SK-N-SH treated with all-trans-retinoic acid at 6 μM for 48 hours (cell line): ENCODE data around the gene MLANA.

Experiments used
- ATAC-seq: fragments of 200-7000 bp; cut with Tn5 transposase; 3 replicates; pipeline ENCODE4 v1.9.1; 2020; ENCODE audit warnings: mild to moderate bottlenecking, moderate library complexity
- ARNTL ChIP-seq: fragments of 450-650 bp; formaldehyde crosslinking; IDR thresholded peaks from 2 replicates; pipeline ENCODE4 v1.5.0; 2020; ENCODE audit warnings: low read depth, mild to moderate bottlenecking, moderate library complexity, borderline replicate concordance
- BACH2 ChIP-seq: fragments of 250-450 bp; sonication (Bioruptor Pico); IDR thresholded peaks from 2 replicates; pipeline ENCODE4 v1.9.0; 2021; ENCODE audit warnings: mild to moderate bottlenecking, borderline replicate concordance
- CREB5 ChIP-seq: fragments of 250-450 bp; sonication (Bioruptor Pico); IDR thresholded peaks from 2 replicates; pipeline ENCODE4 v1.5.1; 2020; ENCODE audit warnings: low read depth, mild to moderate bottlenecking, moderate library complexity
- CSDC2 ChIP-seq: fragments of 250-450 bp; sonication (Bioruptor Pico); IDR thresholded peaks from 2 replicates; pipeline ENCODE4 v1.5.0; 2020; ENCODE audit warnings: mild to moderate bottlenecking, moderate library complexity
- CSRNP3 ChIP-seq: fragments of 250-450 bp; sonication (Bioruptor Pico); IDR thresholded peaks from 2 replicates; pipeline ENCODE4 v1.5.1; 2021; ENCODE audit warnings: mild to moderate bottlenecking, moderate library complexity
- ESRRG ChIP-seq: fragments of 250-450 bp; sonication (Bioruptor Pico); IDR thresholded peaks from 2 replicates; pipeline ENCODE4 v1.6.1; 2021; ENCODE audit warnings: mild to moderate bottlenecking
- GLIS3 ChIP-seq: fragments of 250-450 bp; sonication (Bioruptor Pico); IDR thresholded peaks from 2 replicates; pipeline ENCODE4 v1.5.0; 2020; ENCODE audit warnings: mild to moderate bottlenecking, moderate library complexity
- ISL1 ChIP-seq: fragments of 250-450 bp; sonication (Bioruptor Pico); IDR thresholded peaks from 2 replicates; pipeline ENCODE4 v2.1.2; 2022; ENCODE audit warnings: mild to moderate bottlenecking, moderate library complexity
- OSR1 ChIP-seq: fragments of 250-450 bp; sonication (Bioruptor Pico); IDR thresholded peaks from 2 replicates; pipeline ENCODE4 v1.8.0; 2022; ENCODE audit warnings: moderate library complexity, mild to moderate bottlenecking, inconsistent platforms
- PATZ1 ChIP-seq: fragments of 250-450 bp; sonication (Bioruptor Pico); IDR thresholded peaks from 2 replicates; pipeline ENCODE4 v1.8.0; 2020; ENCODE audit warnings: mild to moderate bottlenecking, moderate library complexity, borderline replicate concordance
- POU6F1 ChIP-seq: fragments of 250-450 bp; sonication (Bioruptor Pico); IDR thresholded peaks from 2 replicates; pipeline ENCODE4 v1.8.0; 2021; ENCODE audit warnings: low read depth, mild to moderate bottlenecking, moderate library complexity, borderline replicate concordance
- PPARA ChIP-seq: fragments of 250-450 bp; sonication (Bioruptor Pico); IDR thresholded peaks from 2 replicates; pipeline ENCODE4 v1.5.0; 2020; ENCODE audit warnings: mild to moderate bottlenecking, borderline replicate concordance
- SNAI2 ChIP-seq: fragments of 250-450 bp; sonication (Bioruptor Pico); IDR thresholded peaks from 2 replicates; pipeline ENCODE4 v1.5.0; 2020; ENCODE audit warnings: mild to moderate bottlenecking, moderate library complexity
- TCF4 ChIP-seq: fragments of 250-450 bp; sonication (Bioruptor Pico); IDR thresholded peaks from 2 replicates; pipeline ENCODE4 v1.8.0; 2021; ENCODE audit warnings: mild to moderate bottlenecking, moderate library complexity, borderline replicate concordance
- TOX ChIP-seq: fragments of 250-450 bp; sonication (Bioruptor Pico); IDR thresholded peaks from 2 replicates; pipeline ENCODE4 v1.8.0; 2021; ENCODE audit warnings: mild to moderate bottlenecking, moderate library complexity, borderline replicate concordance
- TSHZ2 ChIP-seq: fragments of 250-450 bp; sonication (Bioruptor Pico); IDR thresholded peaks from 2 replicates; pipeline ENCODE4 v1.5.0; 2020; ENCODE audit warnings: mild to moderate bottlenecking, moderate library complexity
- ZC3H10 ChIP-seq: fragments of 250-450 bp; sonication (Bioruptor Pico); IDR thresholded peaks from 2 replicates; pipeline ENCODE4 v1.5.1; 2021; ENCODE audit warnings: mild to moderate bottlenecking, moderate library complexity
- ZFP3 ChIP-seq: fragments of 250-450 bp; sonication (Bioruptor Pico); IDR thresholded peaks from 2 replicates; pipeline ENCODE4 v1.5.0; 2020; ENCODE audit warnings: mild to moderate bottlenecking, moderate library complexity
- ZNF565 ChIP-seq: fragments of 450-650 bp; formaldehyde crosslinking; conservative IDR thresholded peaks from 2 replicates; pipeline ENCODE4 v1.5.0; 2020; ENCODE audit warnings: low read depth, mild to moderate bottlenecking, moderate library complexity
- ZNF8 ChIP-seq: fragments of 450-650 bp; formaldehyde crosslinking; IDR thresholded peaks from 2 replicates; pipeline ENCODE4 v1.5.0; 2020; ENCODE audit warnings: mild to moderate bottlenecking, moderate library complexity

Gene MLANA

GRCh38 chr9:5890641-5891040, at the start of gene MLANA:
TSS of gene MLANA (plus strand) at chr9:5890889. CDS start at chr9:5892475, 1,586 bp downstream.
- ATAC-seq: no peak
- TF ChIP-seq ZNF565 (CRISPR knock-in tag): no peak
- TF ChIP-seq TOX (CRISPR knock-in tag): no peak
- no peak for TF ChIP-seq GLIS3
- TF ChIP-seq PATZ1 (CRISPR knock-in tag): no peak
- TF ChIP-seq CSRNP3 (CRISPR knock-in tag): no peak
- no peak for TF ChIP-seq CREB5 (CRISPR knock-in tag)
- no peak for TF ChIP-seq CSDC2
- TF ChIP-seq TSHZ2 (CRISPR knock-in tag): no peak
- no peak for TF ChIP-seq ISL1 (CRISPR knock-in tag)
- no peak for TF ChIP-seq ZNF8 (CRISPR knock-in tag)
- no peak for TF ChIP-seq OSR1 (CRISPR knock-in tag)
- no peak for TF ChIP-seq ARNTL

GRCh38 chr9:5841771-5842573, 48.7 kb upstream of the MLANA start:
- ATAC-seq: no peak
- no peak for TF ChIP-seq TSHZ2 (CRISPR knock-in tag)
- no peak for TF ChIP-seq PATZ1 (CRISPR knock-in tag)
- TF ChIP-seq CSRNP3 (CRISPR knock-in tag): no peak
- TF ChIP-seq POU6F1 (CRISPR knock-in tag): no peak
- TF ChIP-seq ZNF8 (CRISPR knock-in tag): no peak
- no peak for TF ChIP-seq ZNF565 (CRISPR knock-in tag)
- TF ChIP-seq BACH2 (CRISPR knock-in tag): no peak
- TF ChIP-seq SNAI2 (CRISPR knock-in tag): no peak
- TF ChIP-seq CREB5 (CRISPR knock-in tag): no peak
- no peak for TF ChIP-seq OSR1 (CRISPR knock-in tag)
- TF ChIP-seq GLIS3: no peak
- no peak for TF ChIP-seq ESRRG (CRISPR knock-in tag)
- no peak for TF ChIP-seq ZC3H10 (CRISPR knock-in tag)
- TF ChIP-seq TOX (CRISPR knock-in tag): no peak
- TF ChIP-seq TCF4: no peak
- TF ChIP-seq PPARA (CRISPR knock-in tag): no peak
- no peak for TF ChIP-seq ZFP3
